DND-41 (cell line): Measurements from ENCODE around the gene CD99L2.

Source experiments
- ATAC-seq: fragments of 200-7000 bp; cut with Tn5 transposase; 3 replicates; pipeline ENCODE4 v1.9.1; 2021; ENCODE audit warnings: low read depth; ENCODE audit not compliant: insufficient read depth
- DNase-seq: peaks from one replicate; pipeline ENCODE4 v3.0.0-alpha.2; 2020
- H2AFZ ChIP-seq: 2 replicates; pipeline ENCODE4 v1.6.0; 2012; ENCODE audit warnings: low read depth, low read length
- H3K27ac ChIP-seq: 2 replicates; pipeline ENCODE4 v1.5.1; 2012; ENCODE audit warnings: low read length, inconsistent platforms
- H3K27me3 ChIP-seq: fragments of 200-600 bp; sonication (generic); 2 replicates; pipeline ENCODE4 v1.6.0; 2012; ENCODE audit warnings: low read length, mild to moderate bottlenecking, inconsistent platforms; ENCODE audit not compliant: insufficient read depth, poor library complexity
- H3K36me3 ChIP-seq: 2 replicates; pipeline ENCODE4 v1.5.1; 2012; ENCODE audit warnings: low read length, inconsistent platforms; ENCODE audit not compliant: insufficient read depth
- H3K4me1 ChIP-seq: 2 replicates; pipeline ENCODE4 v1.5.1; 2012; ENCODE audit warnings: mild to moderate bottlenecking, low read length; ENCODE audit not compliant: insufficient read depth
- H3K4me2 ChIP-seq: 2 replicates; pipeline ENCODE4 v1.6.0; 2012; ENCODE audit warnings: mild to moderate bottlenecking, moderate library complexity, low read length, inconsistent platforms; ENCODE audit not compliant: insufficient read depth
- H3K4me3 ChIP-seq, 2 experiments: fragments of 200-600 bp in 1 of 2; shearing (Covaris generic) in 1 of 2; 2 replicates each; pipeline ENCODE4 v1.5.1; 2012 to 2016; ENCODE audit warnings: inconsistent platforms in 2 of 2, low read length in 2 of 2, mild to moderate bottlenecking in 2 of 2, low read depth in 1 of 2, moderate library complexity in 1 of 2
- H3K79me2 ChIP-seq: 2 replicates; pipeline ENCODE4 v1.6.0; 2012; ENCODE audit warnings: low read length, inconsistent platforms; ENCODE audit not compliant: insufficient read depth
- H3K9ac ChIP-seq: 2 replicates; pipeline ENCODE4 v1.6.0; 2012; ENCODE audit warnings: low read depth, mild to moderate bottlenecking, inconsistent platforms, low read length, moderate library complexity
- H3K9me3 ChIP-seq: 2 replicates; pipeline ENCODE4 v1.5.1; 2012; ENCODE audit warnings: low read length, moderate library complexity, mild to moderate bottlenecking, inconsistent platforms; ENCODE audit not compliant: insufficient read depth, severe bottlenecking
- H4K20me1 ChIP-seq: 2 replicates; pipeline ENCODE4 v1.6.0; 2012; ENCODE audit warnings: low read length; ENCODE audit not compliant: insufficient read depth
- CTCF ChIP-seq: IDR thresholded peaks from 2 replicates; pipeline ENCODE4 v1.5.1; 2012; ENCODE audit warnings: borderline replicate concordance, low read length, moderate library complexity, mild to moderate bottlenecking; ENCODE audit not compliant: poor library complexity, severe bottlenecking; ENCODE audit errors: extremely low read depth
- EZH2 ChIP-seq: IDR thresholded peaks from 3 replicates; pipeline ENCODE4 v1.6.1; 2012; ENCODE audit warnings: borderline replicate concordance, low read depth, mild to moderate bottlenecking, moderate library complexity, low read length, inconsistent platforms; ENCODE audit not compliant: severe bottlenecking

The CD99L2 gene

GRCh38 chrX:150767045-150767395 lies 131.4 kb downstream of the CD99L2 start:
- no peak for DNase-seq
- Histone ChIP-seq H3K4me2 (no peak overlapping the region), H2AFZ (no peak overlapping the region), H3K4me3 (no peak overlapping the region), H3K9ac (no peak overlapping the region), H3K27ac (no peak overlapping the region), H3K36me3 (peaks cover 21% of the 10 kb centered on the region; the same call in 1 of the 2 replicates), H3K27me3 (no peaks in the 10 kb centered on the region), H3K79me2 (no peaks in the 10 kb centered on the region), H3K9me3 (no peaks in the 10 kb centered on the region), H3K4me1 (no peaks in the 10 kb centered on the region), H4K20me1 (no peaks in the 10 kb centered on the region)
- no peak for TF ChIP-seq EZH2
- TF ChIP-seq CTCF = no peak
- peak; percentile 17; the same call in 1 of the 3 replicates for ATAC-seq

GRCh38 chrX:150766351-150767044 lies 132.0 kb downstream of the CD99L2 start:
- no peak overlapping the region for H3K4me2 ChIP-seq
- no peak overlapping the region for H3K27ac ChIP-seq
- H3K9ac ChIP-seq = no peak overlapping the region
- TF ChIP-seq EZH2 = no peak
- peak; percentile 39 for TF ChIP-seq CTCF
- DNase-seq (no peak), ATAC-seq (peak; percentile 39)
- no peaks in the 10 kb centered on the region for H3K4me1 ChIP-seq
- H3K79me2 ChIP-seq = no peaks in the 10 kb centered on the region
- H4K20me1 ChIP-seq = no peaks in the 10 kb centered on the region
- no peaks in the 10 kb centered on the region for H3K9me3 ChIP-seq
- H2AFZ ChIP-seq = no peak overlapping the region
- H3K36me3 ChIP-seq = peaks cover 21% of the 10 kb centered on the region; the same call in 1 of the 2 replicates
- H3K4me3 ChIP-seq = no peak overlapping the region
- no peaks in the 10 kb centered on the region for H3K27me3 ChIP-seq

- ATAC-seq (no peak), DNase-seq (no peak)
- no peaks in the 10 kb centered on the region for H3K4me1 ChIP-seq
- peaks cover 24% of the 10 kb centered on the region; the same call in 1 of the 2 replicates for H3K36me3 ChIP-seq
- H4K20me1 ChIP-seq = no peaks in the 10 kb centered on the region
- no peak overlapping the region for H3K9ac ChIP-seq
- H3K27me3 ChIP-seq = no peaks in the 10 kb centered on the region
- no peaks in the 10 kb centered on the region for H3K9me3 ChIP-seq
- TF ChIP-seq EZH2 (no peak), CTCF (no peak)
- no peak overlapping the region for H3K4me2 ChIP-seq
- no peaks in the 10 kb centered on the region for H3K79me2 ChIP-seq
- H3K4me3 ChIP-seq = no peak overlapping the region
- no peak overlapping the region for H2AFZ ChIP-seq
- H3K27ac ChIP-seq = no peak overlapping the region
Observed at GRCh38 chrX:150765782-150766350, 132.6 kb downstream of the CD99L2 start.
